ENCODE results near the gene UFD1.
A peak's percentile ranks its signal among the peaks of the same experiment; 100 is the strongest.

Gene UFD1

GRCh38 chr22:19525116-19525660, 46.2 kb upstream of the UFD1 start:
- no peaks in the 10 kb centered on the region for H3K9me3 ChIP-seq
- H3K27me3 ChIP-seq = no peaks in the 10 kb centered on the region
- TF ChIP-seq CTCF (IDR thresholded peaks at IDR 0.05; ENCODE audit: low read depth, low read length) = no peak
- DNase-seq = no peak
- peaks cover 10% of the 10 kb centered on the region for H3K4me1 ChIP-seq
- no peak overlapping the region for H3K4me3 ChIP-seq (ENCODE audit: low read depth, low read length)
- H3K36me3 ChIP-seq = no peaks in the 10 kb centered on the region

DNA sequence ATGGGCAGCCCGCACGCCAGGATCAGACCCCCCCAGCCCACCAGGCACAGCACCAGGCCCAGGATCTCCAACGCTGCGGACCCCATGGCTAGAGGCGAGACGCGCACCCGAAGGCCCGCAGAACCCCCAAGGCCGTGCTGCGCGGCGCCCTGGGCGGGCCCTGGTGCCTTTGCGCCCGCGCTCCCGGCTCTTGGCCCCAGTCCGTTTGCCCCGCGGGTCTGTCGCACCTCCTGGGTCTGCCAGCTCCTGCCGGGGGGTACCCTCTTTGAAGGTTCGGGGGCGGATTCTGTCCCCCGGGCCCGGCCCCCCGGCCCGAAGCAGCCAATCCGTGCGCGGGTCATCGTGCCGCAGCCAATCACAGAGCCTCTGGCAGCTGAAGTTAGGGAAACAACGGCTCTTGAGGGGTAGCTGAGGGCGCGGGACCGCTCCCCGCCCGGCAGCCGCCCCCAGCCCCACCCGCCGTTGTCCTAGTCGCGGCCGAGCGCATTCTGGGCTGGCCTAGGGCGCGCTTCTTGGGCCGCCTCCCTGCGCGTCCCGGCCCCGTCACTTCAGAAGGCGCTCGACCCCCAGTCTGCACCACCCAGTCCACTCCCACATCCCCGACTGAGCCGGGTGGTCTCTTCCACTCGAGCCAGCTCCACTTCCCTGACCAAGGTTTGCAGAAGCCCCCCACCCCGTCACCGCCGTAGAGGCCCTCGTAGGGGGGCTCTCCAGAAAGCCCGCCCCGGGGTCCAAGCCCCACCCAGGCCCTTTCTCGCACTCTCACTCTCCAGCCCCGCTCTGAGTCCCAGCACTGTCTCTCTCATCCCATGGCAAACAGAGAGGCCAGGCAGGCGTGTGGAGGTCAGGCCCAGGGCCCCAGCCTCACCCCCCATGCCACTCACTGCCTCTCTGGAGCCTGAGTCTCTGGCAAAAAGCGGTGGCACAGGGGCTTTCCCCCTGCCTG, 45.5 kb upstream of the UFD1 start, which contains the start of gene CLDN5:
CLDN5 (minus strand) TSS at position 241 of the 946 bp plus-strand sequence; CDS start at position 86, 155 bp downstream.
- no peak within 1 kb of the TSS for H3K4me3 ChIP-seq (ENCODE audit: low read depth, low read length)
- no peaks in the 10 kb centered on the region; the same call in 1 of the 2 replicates for H3K36me3 ChIP-seq
- no peak for DNase-seq
- H3K4me1 ChIP-seq = peaks cover 10% of the 10 kb centered on the region
- TF ChIP-seq CTCF (IDR thresholded peaks at IDR 0.05; ENCODE audit: low read depth, low read length) = no peak
- no peaks in the 10 kb centered on the region for H3K27me3 ChIP-seq
- H3K9me3 ChIP-seq = no peaks in the 10 kb centered on the region

DNA sequence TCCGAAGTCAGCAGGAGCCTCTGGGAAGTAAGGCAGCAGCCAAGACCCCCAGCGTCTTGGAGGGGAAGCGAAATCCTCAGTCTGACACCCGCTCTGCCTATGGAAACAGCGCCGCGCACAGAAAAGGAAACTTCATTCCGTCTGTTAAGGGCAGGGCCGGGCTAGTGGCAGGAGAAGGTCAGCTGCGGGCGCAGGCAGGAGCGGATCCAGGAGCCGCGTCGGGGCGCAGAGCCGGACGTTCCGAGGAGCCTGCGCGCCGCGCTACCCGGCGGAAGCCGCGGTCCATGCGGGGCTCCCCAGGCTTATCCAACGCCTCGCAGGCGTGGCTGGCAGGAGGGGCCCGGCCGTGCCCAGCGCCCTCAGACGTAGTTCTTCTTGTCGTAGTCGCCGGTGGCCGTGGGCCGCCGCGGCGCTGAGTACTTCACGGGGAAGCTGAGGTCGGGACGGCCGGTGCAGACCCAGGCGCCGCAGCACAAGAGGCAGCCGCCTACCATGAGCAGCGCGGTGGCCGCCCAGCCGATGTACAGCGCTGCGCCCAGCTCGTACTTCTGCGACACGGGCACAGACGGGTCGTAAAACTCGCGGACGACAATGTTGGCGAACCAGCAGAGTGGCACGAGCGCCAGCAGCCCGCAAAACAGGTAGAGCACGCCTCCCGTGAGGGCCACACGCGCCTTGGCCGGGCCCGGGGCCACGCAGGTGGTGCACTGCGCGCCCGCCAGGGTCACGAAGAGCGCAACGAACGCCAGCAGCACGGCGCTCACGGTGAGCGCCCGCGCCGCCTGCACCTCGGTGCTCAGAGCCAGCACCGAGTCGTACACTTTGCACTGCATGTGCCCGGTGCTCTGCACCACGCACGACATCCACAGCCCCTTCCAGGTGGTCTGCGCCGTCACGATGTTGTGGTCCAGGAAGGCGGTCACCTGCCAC, 44.5 kb upstream of the UFD1 start:
- no peaks in the 10 kb centered on the region for H3K27me3 ChIP-seq
- no peaks in the 10 kb centered on the region for H3K9me3 ChIP-seq
- TF ChIP-seq CTCF (IDR thresholded peaks at IDR 0.05; ENCODE audit: low read depth, low read length) = no peak
- H3K36me3 ChIP-seq = peaks cover 6% of the 10 kb centered on the region
- no peak for DNase-seq
- H3K4me3 ChIP-seq (ENCODE audit: low read depth, low read length) = no peak overlapping the region
- H3K4me1 ChIP-seq = peaks cover 10% of the 10 kb centered on the region

DNA sequence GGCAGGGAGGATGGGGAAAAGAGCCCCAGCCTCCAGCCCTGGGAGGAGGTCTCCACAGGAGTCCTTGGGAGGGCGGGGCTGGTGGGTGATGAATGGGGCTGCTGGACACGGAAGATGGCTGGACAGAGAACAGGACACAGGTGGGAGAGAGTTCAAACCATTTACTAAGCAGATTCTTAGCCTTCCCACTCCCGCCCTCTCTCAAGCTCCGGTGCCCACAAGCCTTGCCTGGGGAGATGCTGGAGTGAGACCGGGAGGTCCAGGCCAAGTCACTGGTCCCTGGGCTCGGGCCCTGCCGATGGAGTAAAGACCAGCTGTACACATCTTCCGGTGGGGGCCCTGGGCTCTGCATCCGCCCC, 43.9 kb upstream of the UFD1 start:
- Histone ChIP-seq H3K4me3 (ENCODE audit: low read depth, low read length) (no peak overlapping the region), H3K4me1 (peaks cover 10% of the 10 kb centered on the region), H3K36me3 (peaks cover 6% of the 10 kb centered on the region), H3K9me3 (no peaks in the 10 kb centered on the region), H3K27me3 (no peaks in the 10 kb centered on the region)
- TF ChIP-seq CTCF (IDR thresholded peaks at IDR 0.05; ENCODE audit: low read depth, low read length) = no peak
- DNase-seq = no peak

- peak; percentile 57 for DNase-seq
- peaks cover 7% of the 10 kb centered on the region for H3K36me3 ChIP-seq
- TF ChIP-seq CTCF (IDR thresholded peaks at IDR 0.05; ENCODE audit: low read depth, low read length) = no peak
- H3K9me3 ChIP-seq = no peaks in the 10 kb centered on the region
- H3K27me3 ChIP-seq = no peaks in the 10 kb centered on the region
- H3K4me1 ChIP-seq = peaks cover 5% of the 10 kb centered on the region
- no peak overlapping the region for H3K4me3 ChIP-seq (ENCODE audit: low read depth, low read length)
Measured at GRCh38 chr22:19522190-19522880, 43.3 kb upstream of the UFD1 start.
